HG03571 (cell line): ENCODE measurements around the gene FGFR2.
"Not testable (repeated sequence)": the region's sequence is repeated elsewhere in the genome, so short reads cannot be mapped to it uniquely, and the experiment has no call there.

Experiments used
- ATAC-seq: cut with Tn5 transposase; IDR thresholded peaks from one replicate; pipeline ENCODE4 v1.9.1; 2021; ENCODE audit not compliant: unreplicated experiment

The FGFR2 gene

DNA sequence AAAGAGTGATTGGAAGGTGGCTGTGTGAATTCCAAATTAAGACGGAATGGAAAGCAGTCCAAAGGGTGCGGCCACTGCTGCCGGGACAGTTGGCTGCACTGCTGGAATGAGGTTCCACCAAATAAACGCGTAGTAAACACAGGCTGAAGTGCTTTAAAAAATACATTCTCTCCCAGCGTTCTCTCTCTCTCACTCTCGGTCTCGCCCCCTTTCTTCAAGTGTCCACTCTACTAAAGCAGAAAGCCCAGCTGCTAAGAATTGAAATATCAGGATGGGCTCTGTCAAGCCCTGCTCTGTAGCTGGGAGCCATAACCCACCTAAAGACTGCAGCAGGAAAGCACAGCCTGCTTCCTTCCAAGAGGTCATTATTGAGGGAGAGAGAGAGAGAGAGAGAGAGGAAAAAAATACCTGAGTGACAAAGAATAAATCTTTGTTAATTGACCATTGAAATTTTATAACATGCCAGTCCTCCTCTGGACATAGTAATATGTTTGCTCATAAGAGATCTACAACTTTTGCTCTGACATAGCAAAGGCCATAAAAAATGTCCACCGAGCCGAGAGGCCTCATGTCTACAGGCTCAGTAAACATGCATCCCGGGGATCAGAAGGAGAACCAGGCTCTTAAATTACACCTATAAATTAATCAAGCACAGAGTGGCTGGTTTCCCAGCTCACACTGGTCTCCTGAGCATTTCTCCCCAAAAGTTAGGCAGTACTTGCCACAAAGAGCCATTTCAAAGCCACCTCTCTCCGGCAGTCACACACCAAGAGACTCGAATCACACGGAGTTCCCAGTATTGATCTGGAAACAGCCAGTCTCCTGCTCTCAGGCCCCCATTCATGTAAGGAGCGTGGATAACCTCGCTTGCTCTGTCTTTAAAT is 72.8 kb downstream of the FGFR2 start:
- no peak for ATAC-seq

GRCh38 chr10:121524157-121524817 is 74.0 kb downstream of the FGFR2 start:
- ATAC-seq: no peak

DNA sequence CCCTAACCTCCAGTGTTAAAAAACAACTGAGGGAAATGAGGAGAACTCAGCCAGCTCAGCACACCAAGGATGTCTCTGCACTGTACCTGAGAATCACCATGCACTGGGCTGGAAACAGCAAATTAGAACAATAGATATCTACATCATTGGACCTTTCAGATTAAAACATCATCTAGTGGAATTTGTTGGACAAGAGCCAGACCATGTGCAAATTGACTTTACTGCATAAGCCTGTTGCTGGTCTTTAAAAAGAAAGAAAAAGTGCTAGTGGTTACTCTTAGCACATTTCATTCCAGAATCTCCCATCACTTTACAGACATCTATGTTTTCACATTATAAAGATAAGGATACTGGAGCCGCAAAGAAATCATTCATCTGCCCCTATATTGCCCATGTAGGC is 75.4 kb downstream of the FGFR2 start:
- no peak for ATAC-seq

- no peak for ATAC-seq
These were observed 76.3 kb downstream of the FGFR2 start for GRCh38 chr10:121521794-121522556.

DNA sequence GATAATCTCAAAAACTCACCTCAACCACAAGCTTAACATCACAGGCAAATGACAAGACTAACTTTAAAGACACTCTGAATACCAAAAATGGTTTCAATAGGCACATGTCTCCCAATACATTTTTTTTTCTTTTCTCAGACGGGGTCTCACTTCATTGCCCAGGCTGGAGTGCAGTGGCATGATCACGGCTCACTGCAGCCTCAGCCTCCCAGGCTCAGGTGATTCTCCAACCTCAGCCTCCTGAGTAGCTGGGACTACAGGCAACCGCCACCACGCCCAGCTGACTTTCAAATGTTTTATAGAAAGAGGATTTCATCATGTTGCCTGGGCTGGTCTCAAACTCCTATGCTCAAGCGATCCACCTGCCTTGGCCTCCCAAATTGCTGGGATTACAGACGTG is 77.7 kb downstream of the FGFR2 start:
- not testable (repeated sequence) for ATAC-seq

GRCh38 chr10:121519901-121520493 is 78.2 kb downstream of the FGFR2 start:
- ATAC-seq: no peak

GRCh38 chr10:121519411-121519810 is 78.8 kb downstream of the FGFR2 start:
- no peak for ATAC-seq

DNA sequence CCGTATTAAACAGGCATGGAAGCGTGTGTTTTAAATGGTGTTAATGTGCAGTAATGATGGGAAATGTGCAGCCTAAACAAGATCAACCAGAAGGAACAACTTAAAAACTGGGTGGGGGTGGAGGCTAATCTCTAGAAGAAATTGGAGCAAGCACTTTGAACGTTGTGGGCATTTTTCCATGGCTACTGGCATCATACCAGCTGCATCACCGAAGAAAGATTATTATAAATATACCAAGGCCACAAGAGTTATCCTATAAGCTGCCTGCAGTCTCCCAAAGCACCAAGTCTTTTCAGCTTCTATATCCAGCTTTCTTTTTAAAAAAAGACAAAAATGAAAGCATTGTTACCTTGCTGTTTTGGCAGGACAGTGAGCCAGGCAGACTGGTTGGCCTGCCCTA is 79.9 kb downstream of the FGFR2 start:
- ATAC-seq: no peak

DNA sequence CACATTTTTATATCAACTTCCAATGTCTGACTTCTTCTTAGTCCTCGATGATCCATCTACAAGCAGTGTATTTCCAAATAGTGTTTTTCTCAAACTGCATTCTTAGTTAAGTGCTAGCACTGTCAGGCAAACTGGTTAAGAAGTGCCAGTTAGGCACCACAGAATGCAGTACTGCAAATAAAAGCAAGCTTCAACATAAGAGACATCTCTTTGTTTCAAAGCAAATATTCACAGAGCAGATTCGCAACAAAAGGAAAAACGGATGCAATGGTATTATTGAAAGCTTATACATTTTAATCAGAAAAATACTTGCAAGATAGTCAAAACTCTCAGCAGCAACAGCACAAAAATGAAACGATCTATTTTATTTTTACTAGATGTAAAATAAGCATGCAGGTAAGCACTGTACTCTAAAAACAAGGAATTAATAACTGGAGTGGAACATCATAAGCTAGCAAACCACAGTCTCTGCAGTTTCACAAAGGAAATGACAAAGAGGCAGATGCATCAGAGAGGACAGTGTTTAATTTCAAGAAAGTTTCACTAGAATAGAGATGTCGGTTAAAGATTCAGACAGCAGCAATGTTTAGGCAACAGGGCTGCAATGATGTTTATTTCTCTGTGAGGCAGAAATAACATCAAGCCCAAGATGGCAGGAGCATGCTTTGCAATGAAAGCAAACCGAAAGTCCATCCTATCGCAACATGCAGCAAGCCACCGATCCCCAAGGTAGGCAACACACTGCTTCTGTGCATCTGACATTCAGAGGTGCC is 82.0 kb downstream of the FGFR2 start:
- peak; percentile 89 for ATAC-seq

GRCh38 chr10:121514141-121514865 is 83.9 kb downstream of the FGFR2 start:
- no peak for ATAC-seq

- ATAC-seq: no peak
These were observed 86.3 kb downstream of the FGFR2 start for GRCh38 chr10:121511943-121512342.

- ATAC-seq: no peak
These were observed 86.8 kb downstream of the FGFR2 start for GRCh38 chr10:121511460-121511859.

DNA sequence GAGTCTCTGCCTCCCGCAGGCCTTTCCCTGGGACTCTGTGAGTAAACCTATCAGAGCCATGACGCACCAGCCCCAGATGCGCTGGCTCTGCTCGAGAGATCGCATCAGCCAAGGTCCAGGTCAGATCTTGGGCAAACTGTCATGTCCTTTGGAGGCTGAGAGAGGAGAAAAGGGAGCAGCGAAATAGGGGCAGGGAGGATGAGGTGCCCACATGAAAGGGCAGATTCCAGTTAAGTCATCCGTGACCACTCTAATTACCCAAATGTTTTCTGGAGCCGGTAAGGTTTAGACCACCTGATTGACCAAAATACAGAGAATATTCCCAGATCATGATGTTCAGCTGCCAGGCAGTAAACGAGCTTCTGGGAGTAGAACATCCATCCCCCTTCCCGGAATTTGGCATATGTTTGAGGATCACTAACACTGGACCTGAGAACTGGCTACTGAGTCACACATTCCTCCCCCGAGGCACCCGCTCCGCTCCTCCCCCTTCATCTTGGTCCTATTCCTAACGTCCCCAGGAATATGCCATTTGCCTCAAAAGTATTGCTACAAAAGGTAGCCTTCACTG is 88.0 kb downstream of the FGFR2 start:
- no peak for ATAC-seq

DNA sequence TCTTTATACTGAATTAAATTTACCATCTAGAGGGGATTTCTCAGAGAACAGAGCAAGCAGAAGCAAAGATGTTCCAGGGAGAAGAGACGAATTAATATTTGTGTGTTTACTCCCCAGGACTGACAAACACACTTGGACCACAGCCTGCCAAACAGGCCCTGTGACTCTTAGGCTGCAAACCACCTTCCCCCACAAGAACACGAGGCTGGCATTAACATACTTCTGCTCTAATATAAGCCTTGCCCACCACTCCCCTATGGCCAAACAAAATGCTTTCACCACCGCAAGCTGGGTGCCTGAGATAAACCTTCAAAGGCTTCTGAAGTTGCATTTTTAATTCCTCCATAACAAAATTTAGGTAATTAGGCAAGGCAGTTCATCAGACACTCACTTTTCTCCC is 88.4 kb downstream of the FGFR2 start:
- ATAC-seq: no peak

DNA sequence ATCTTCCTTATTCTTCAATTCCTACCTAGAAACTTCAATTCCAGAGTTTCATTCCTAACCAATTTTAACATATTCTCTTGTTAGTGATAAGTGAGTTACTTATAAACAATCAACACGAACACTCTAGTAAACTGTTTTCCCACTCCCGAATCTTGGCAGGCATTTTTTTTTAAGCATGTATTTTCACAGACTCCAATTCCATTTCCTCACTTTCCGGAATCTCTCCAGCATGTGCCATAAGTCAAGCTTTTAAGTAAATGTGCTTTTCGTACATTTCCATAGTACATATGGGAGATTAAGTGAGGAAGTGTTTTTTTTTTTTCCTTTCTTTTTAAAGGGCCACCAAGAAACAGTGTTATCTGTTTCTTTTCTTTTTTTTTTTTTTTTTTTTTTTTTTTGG is 89.1 kb downstream of the FGFR2 start:
- no peak for ATAC-seq

DNA sequence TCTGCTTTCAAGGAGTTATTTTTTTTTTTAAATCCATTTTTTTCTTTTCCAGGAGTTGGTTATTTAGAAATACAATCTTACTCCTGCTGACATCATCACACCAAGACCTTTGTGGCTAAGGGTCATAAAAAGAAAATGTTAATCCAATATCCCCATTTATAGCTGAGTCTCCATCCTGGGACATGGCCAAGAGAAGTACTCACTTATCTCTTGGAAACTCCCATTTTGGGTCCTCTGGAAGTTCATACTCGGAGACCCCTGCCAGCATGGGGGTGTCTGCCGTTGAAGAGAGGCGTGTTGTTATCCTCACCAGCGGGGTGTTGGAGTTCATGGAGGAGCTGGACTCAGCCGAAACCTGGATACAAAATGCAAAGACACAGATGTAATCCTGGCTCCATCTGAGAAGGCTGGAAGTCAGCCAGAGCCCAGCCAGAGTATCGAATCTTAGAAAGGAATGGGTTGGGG is 94.6 kb downstream of the FGFR2 start:
- ATAC-seq: no peak

DNA sequence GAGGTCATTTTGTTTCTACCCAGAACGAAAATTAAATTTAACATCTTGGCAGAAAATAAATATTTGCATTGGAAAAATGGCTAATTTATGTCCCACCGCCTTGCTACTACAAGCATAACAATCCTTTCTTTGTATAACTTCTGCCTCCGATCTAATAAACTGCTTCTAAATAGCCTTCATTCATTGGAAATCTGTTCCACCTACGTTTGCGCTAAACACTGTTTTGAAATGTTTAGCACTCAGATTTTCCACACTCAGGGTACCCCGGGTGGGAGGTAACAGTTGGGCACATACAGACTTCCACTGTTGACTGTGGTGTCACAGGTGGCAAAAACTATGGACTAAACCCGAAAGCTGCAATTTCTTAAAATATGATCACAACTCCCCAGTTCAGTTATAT is 96.4 kb downstream of the FGFR2 start:
- no peak for ATAC-seq

DNA sequence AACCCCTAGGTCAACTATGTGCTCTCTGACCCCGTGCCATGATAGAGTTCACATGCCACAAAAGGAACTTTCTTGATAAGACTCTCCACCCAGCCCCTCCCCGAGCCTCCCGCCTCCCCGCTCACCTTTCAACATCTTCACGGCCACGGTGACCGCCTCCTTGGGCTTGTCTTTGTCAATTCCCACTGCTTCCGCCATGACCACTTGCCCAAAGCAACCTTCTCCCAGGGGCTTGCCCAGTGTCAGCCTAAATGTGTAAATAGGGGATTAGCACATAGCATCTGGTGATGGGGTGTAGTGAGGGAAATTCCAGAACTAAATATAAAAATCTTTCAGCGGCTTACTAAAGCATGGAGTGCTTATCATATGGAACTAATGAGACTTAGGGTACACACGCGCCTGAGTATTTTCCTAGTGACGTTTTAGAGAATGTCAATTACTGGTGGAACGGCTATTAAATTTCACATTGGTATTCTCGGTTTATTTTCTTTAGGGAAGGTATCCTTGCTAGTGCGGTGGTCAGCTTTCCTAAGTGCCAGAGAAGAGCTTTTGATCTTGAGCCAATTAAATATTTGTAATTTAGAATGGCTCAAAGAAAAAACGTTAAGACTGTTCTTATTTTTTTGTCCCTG is 97.4 kb downstream of the FGFR2 start:
- ATAC-seq: no peak
